K562 (cell line): Measurements from ENCODE around the gene OR10D3. TPM values are rescaled to one million over a fixed set of nuclear protein-coding genes. Genes with fewer than 3 reads are reported as not detected.

Experiments
- MBD1 ChIP-seq: fragments of 250-450 bp; sonication (Bioruptor Pico); IDR thresholded peaks from 2 replicates; pipeline ENCODE4 v1.8.0; 2022; ENCODE audit warnings: inconsistent platforms
- ZFP30 ChIP-seq: fragments of 250-450 bp; sonication (Bioruptor Pico); IDR thresholded peaks from 2 replicates; pipeline ENCODE4 v1.8.0; 2022; ENCODE audit warnings: moderate library complexity, mild to moderate bottlenecking, inconsistent platforms, borderline replicate concordance
- polyA plus RNA-seq, 8 experiments: library from polyadenylated mRNA; depleted of rRNA in 4 of 8; stranded (reverse) in 5 of 8; unstranded in 3 of 8; fragments of >200 nt; fragmentation: Nextera tagmentation in 2 of 8; fragmentation: Illumina TruSeq in 1 of 8; extraction: Ambion mirVana in 2 of 8; extraction: Trizol in 1 of 8; gene quantifications; 2 replicates each; pipeline versions ENCODE4 v1.2.1 to v1.2.3, GENCODE V29; 2011 to 2014; ENCODE audit warnings: inconsistent platforms in 1 of 8, missing spikeins in 1 of 8
- total RNA-seq, 7 experiments: library from RNA; depleted of rRNA in 6 of 7; stranded (reverse); fragments of >200 nt in 6 of 7; fragmentation: Illumina TruSeq in 2 of 7; extraction: Trizol in 2 of 7; gene quantifications; 2 replicates each; pipeline versions ENCODE4 v1.2.1 to v1.2.3, GENCODE V29; 2011 to 2021; ENCODE audit warnings: low replicate concordance in 1 of 7
- TF ChIP-seq, protein P1 (sequence below), 2 experiments: fragments of 450-650 bp; formaldehyde crosslinking in 1 of 2; IDR thresholded peaks; 2 replicates each; pipeline versions ENCODE4 v1.4.0 to v1.6.1; 2014 to 2020; ENCODE audit warnings: mild to moderate bottlenecking in 2 of 2, borderline replicate concordance in 1 of 2, low read depth in 1 of 2

OR10D3 gene
- total and polyA plus RNA-seq, 9 of the 15 experiments (the other 6 are each of a cell fraction or from before 2014, with no cell fraction given): 0.07 to 2.9 (median 0.80) TPM; not detected in 1

GRCh38 chr11:124190298-124191139 is 7.4 kb downstream of the OR10D3 start (continued):
- TF ChIP-seq, protein P1, sequence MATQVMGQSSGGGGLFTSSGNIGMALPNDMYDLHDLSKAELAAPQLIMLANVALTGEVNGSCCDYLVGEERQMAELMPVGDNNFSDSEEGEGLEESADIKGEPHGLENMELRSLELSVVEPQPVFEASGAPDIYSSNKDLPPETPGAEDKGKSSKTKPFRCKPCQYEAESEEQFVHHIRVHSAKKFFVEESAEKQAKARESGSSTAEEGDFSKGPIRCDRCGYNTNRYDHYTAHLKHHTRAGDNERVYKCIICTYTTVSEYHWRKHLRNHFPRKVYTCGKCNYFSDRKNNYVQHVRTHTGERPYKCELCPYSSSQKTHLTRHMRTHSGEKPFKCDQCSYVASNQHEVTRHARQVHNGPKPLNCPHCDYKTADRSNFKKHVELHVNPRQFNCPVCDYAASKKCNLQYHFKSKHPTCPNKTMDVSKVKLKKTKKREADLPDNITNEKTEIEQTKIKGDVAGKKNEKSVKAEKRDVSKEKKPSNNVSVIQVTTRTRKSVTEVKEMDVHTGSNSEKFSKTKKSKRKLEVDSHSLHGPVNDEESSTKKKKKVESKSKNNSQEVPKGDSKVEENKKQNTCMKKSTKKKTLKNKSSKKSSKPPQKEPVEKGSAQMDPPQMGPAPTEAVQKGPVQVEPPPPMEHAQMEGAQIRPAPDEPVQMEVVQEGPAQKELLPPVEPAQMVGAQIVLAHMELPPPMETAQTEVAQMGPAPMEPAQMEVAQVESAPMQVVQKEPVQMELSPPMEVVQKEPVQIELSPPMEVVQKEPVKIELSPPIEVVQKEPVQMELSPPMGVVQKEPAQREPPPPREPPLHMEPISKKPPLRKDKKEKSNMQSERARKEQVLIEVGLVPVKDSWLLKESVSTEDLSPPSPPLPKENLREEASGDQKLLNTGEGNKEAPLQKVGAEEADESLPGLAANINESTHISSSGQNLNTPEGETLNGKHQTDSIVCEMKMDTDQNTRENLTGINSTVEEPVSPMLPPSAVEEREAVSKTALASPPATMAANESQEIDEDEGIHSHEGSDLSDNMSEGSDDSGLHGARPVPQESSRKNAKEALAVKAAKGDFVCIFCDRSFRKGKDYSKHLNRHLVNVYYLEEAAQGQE (IDR thresholded peaks at IDR 0.05; ENCODE audit: borderline replicate concordance): no peak
- TF ChIP-seq, protein P1 (CRISPR knock-in tag; IDR thresholded peaks at IDR 0.05; ENCODE audit: low read depth): no peak
- TF ChIP-seq MBD1 (CRISPR knock-in tag) (no peak), ZFP30 (CRISPR knock-in tag) (no peak)
